ENCODE results near the gene LMF1. TPM values are rescaled to one million over a fixed set of nuclear protein-coding genes. Genes with fewer than 3 reads are reported as not detected.
"Not testable (repeated sequence)": the region's sequence is repeated elsewhere in the genome, so short reads cannot be mapped to it uniquely, and the experiment has no call there.

Gene LMF1
- total RNA-seq, 2 experiments from 2014 or later = 9.5 to 12.2 TPM

- Mint-ChIP-seq H3K27ac (no peak overlapping the region), H3K4me1 (no peaks in the 10 kb centered on the region), H3K9me3 (ENCODE audit: low read depth) (peaks cover under 1% of the 10 kb centered on the region), H3K4me3 (no peak overlapping the region), H3K36me3 (ENCODE audit: low read depth) (no peaks in the 10 kb centered on the region), H3K27me3 (no peaks in the 10 kb centered on the region)
- no peak for ATAC-seq
- ChIA-PET CTCF (interaction anchor here (0.5 kb wide), 1 partner anchor 726 kb away, joined by 5 read pairs; no protein-coding TSS in a partner anchor), POLR2A (no interaction called here)
- intact Hi-C loops (cut with DNase I, micrococcal nuclease) = no loop called here
- no peak for DNase-seq
Observed at GRCh38 chr16:841455-842060, 129.2 kb downstream of the LMF1 start.

GRCh38 chr16:840561-841454, 130.0 kb downstream of the LMF1 start:
- ChIA-PET CTCF (interaction anchor here (0.5 kb wide), 1 partner anchor 726 kb away, joined by 5 read pairs; no protein-coding TSS in a partner anchor), POLR2A (no interaction called here)
- H3K9me3 Mint-ChIP-seq (ENCODE audit: low read depth) = peaks cover 7% of the 10 kb centered on the region
- DNase-seq (no peak), ATAC-seq (no peak)
- H3K36me3 Mint-ChIP-seq (ENCODE audit: low read depth) = no peaks in the 10 kb centered on the region
- no peak overlapping the region for H3K27ac Mint-ChIP-seq
- intact Hi-C loops (cut with DNase I, micrococcal nuclease) = no loop called here
- no peak overlapping the region for H3K4me3 Mint-ChIP-seq
- H3K27me3 Mint-ChIP-seq = no peaks in the 10 kb centered on the region
- H3K4me1 Mint-ChIP-seq = no peaks in the 10 kb centered on the region

GRCh38 chr16:839643-840408, 131.0 kb downstream of the LMF1 start:
- POLR2A ChIA-PET = no interaction called here
- CTCF ChIA-PET = no interaction called here
- DNase-seq (no peak), ATAC-seq (no peak)
- Mint-ChIP-seq H3K27ac (no peak overlapping the region), H3K4me3 (no peak overlapping the region), H3K27me3 (no peaks in the 10 kb centered on the region), H3K36me3 (ENCODE audit: low read depth) (no peaks in the 10 kb centered on the region), H3K9me3 (ENCODE audit: low read depth) (peaks cover 7% of the 10 kb centered on the region), H3K4me1 (no peaks in the 10 kb centered on the region)
- intact Hi-C loops (cut with DNase I, micrococcal nuclease) = no loop called here

GRCh38 chr16:838741-839140, 132.0 kb downstream of the LMF1 start:
- Mint-ChIP-seq H3K27ac (no peak overlapping the region), H3K36me3 (ENCODE audit: low read depth) (no peaks in the 10 kb centered on the region), H3K4me3 (no peak overlapping the region), H3K27me3 (no peaks in the 10 kb centered on the region), H3K9me3 (ENCODE audit: low read depth) (peaks cover 7% of the 10 kb centered on the region), H3K4me1 (no peaks in the 10 kb centered on the region)
- ChIA-PET POLR2A (no interaction called here), CTCF (no interaction called here)
- ATAC-seq (no peak), DNase-seq (no peak)
- intact Hi-C loops (cut with DNase I, micrococcal nuclease) = no loop called here

- intact Hi-C loops (cut with DNase I, micrococcal nuclease); ATAC-seq; H3K4me1 Mint-ChIP-seq; H3K9me3 Mint-ChIP-seq (ENCODE audit: low read depth); H3K4me3 Mint-ChIP-seq; H3K36me3 Mint-ChIP-seq (ENCODE audit: low read depth); H3K27ac Mint-ChIP-seq; POLR2A ChIA-PET; DNase-seq; H3K27me3 Mint-ChIP-seq: not testable (repeated sequence)
- CTCF ChIA-PET = interaction anchor here (0.6 kb wide), 1 partner anchor 1235 kb away, joined by 3 read pairs; no protein-coding TSS in a partner anchor
Observed at GRCh38 chr16:836822-837221, 134.0 kb downstream of the LMF1 start.

- ChIA-PET CTCF (no interaction called here), POLR2A (no interaction called here)
- Mint-ChIP-seq H3K36me3 (ENCODE audit: low read depth) (no peaks in the 10 kb centered on the region), H3K4me1 (no peaks in the 10 kb centered on the region), H3K27me3 (no peaks in the 10 kb centered on the region), H3K9me3 (ENCODE audit: low read depth) (peaks cover 7% of the 10 kb centered on the region), H3K4me3 (no peak overlapping the region), H3K27ac (no peak overlapping the region)
- ATAC-seq (no peak), DNase-seq (no peak)
- intact Hi-C loops (cut with DNase I, micrococcal nuclease) = no loop called here
Observed at GRCh38 chr16:836221-836620, 134.6 kb downstream of the LMF1 start.

- POLR2A ChIA-PET = no interaction called here
- ATAC-seq (no peak), DNase-seq (no peak)
- no peaks in the 10 kb centered on the region for H3K36me3 Mint-ChIP-seq (ENCODE audit: low read depth)
- H3K4me3 Mint-ChIP-seq = no peak overlapping the region
- no peak overlapping the region for H3K27ac Mint-ChIP-seq
- intact Hi-C loops (cut with DNase I, micrococcal nuclease) = no loop called here
- CTCF ChIA-PET = no interaction called here
- H3K9me3 Mint-ChIP-seq (ENCODE audit: low read depth) = peaks cover 7% of the 10 kb centered on the region
- no peaks in the 10 kb centered on the region for H3K27me3 Mint-ChIP-seq
- no peaks in the 10 kb centered on the region for H3K4me1 Mint-ChIP-seq
Observed at GRCh38 chr16:835373-835772, 135.4 kb downstream of the LMF1 start.

- ChIA-PET CTCF (no interaction called here), POLR2A (no interaction called here)
- DNase-seq (no peak), ATAC-seq (no peak)
- H3K4me3 Mint-ChIP-seq = no peak overlapping the region
- peaks cover 7% of the 10 kb centered on the region for H3K9me3 Mint-ChIP-seq (ENCODE audit: low read depth)
- no peaks in the 10 kb centered on the region for H3K4me1 Mint-ChIP-seq
- H3K27me3 Mint-ChIP-seq = peaks cover 3% of the 10 kb centered on the region
- intact Hi-C loops (cut with DNase I, micrococcal nuclease) = no loop called here
- H3K36me3 Mint-ChIP-seq (ENCODE audit: low read depth) = no peaks in the 10 kb centered on the region
- H3K27ac Mint-ChIP-seq = no peak overlapping the region
Observed at GRCh38 chr16:833411-833810, 137.4 kb downstream of the LMF1 start.

- H3K27me3 Mint-ChIP-seq = peaks cover 3% of the 10 kb centered on the region
Observed at GRCh38 chr16:832652-833336, 138.0 kb downstream of the LMF1 start.

GRCh38 chr16:831571-832413, 139.0 kb downstream of the LMF1 start:
- no peaks in the 10 kb centered on the region for H3K4me1 Mint-ChIP-seq
- ChIA-PET CTCF (no interaction called here), POLR2A (no interaction called here)
- no peak for ATAC-seq
- no peaks in the 10 kb centered on the region for H3K36me3 Mint-ChIP-seq (ENCODE audit: low read depth)
- no peak overlapping the region for H3K27ac Mint-ChIP-seq
- DNase-seq = no peak
- H3K9me3 Mint-ChIP-seq (ENCODE audit: low read depth) = peaks cover 7% of the 10 kb centered on the region
- no peak overlapping the region for H3K4me3 Mint-ChIP-seq
- H3K27me3 Mint-ChIP-seq = peaks cover 3% of the 10 kb centered on the region
- intact Hi-C loops (cut with DNase I, micrococcal nuclease) = no loop called here

More at GRCh38 chr16:832652-833336, 138.0 kb downstream of the LMF1 start:
- Mint-ChIP-seq H3K36me3 (ENCODE audit: low read depth) (no peaks in the 10 kb centered on the region), H3K4me3 (no peak overlapping the region), H3K4me1 (no peaks in the 10 kb centered on the region), H3K9me3 (ENCODE audit: low read depth) (peaks cover 7% of the 10 kb centered on the region), H3K27ac (no peak overlapping the region)
- CTCF ChIA-PET = no interaction called here
- intact Hi-C loops (cut with DNase I, micrococcal nuclease) = no loop called here
- POLR2A ChIA-PET = no interaction called here
- ATAC-seq (no peak), DNase-seq (no peak)
